Epithelial cell of proximal tubule (primary cell): ENCODE data around the gene FBLN1. TPM values are rescaled to one million over a fixed set of nuclear protein-coding genes. Genes with fewer than 3 reads are reported as not detected.

ENCODE experiments used
- DNase-seq: peaks from one replicate; pipeline ENCODE4 v3.0.0-alpha.2; 2011; ENCODE audit warnings: low read depth
- H3K4me3 ChIP-seq: 2 replicates; pipeline ENCODE4 v1.5.1; 2011; ENCODE audit warnings: low read depth, mild to moderate bottlenecking, low read length
- CTCF ChIP-seq: conservative IDR thresholded peaks from 2 replicates; pipeline ENCODE4 v1.5.1; 2012; ENCODE audit warnings: low read depth, mild to moderate bottlenecking, low read length
- total RNA-seq: library from RNA; depleted of rRNA; stranded (reverse); fragments of >200 nt; gene quantifications from 2 replicates; pipeline ENCODE4 v1.2.3, GENCODE V29; 2015

FBLN1 gene
- 21.5 and 58.5 TPM in 2 replicates for total RNA-seq

- DNase-seq: no peak
- H3K4me3 ChIP-seq: peak within 1 kb of the TSS; percentile 58
- no peak for TF ChIP-seq CTCF
Observed at GRCh38 chr22:45502215-45503049, at the start of gene FBLN1. TSS of gene FBLN1 (plus strand) at chr22:45502883. CDS start at chr22:45502986, 103 bp downstream.

GRCh38 chr22:45453764-45454163 is 48.9 kb upstream of the FBLN1 start:
- no peak overlapping the region for H3K4me3 ChIP-seq
- TF ChIP-seq CTCF: no peak
- no peak for DNase-seq

- no peak for DNase-seq
- TF ChIP-seq CTCF: no peak
- no peak overlapping the region for H3K4me3 ChIP-seq
Observed at GRCh38 chr22:45454275-45454674, 48.4 kb upstream of the FBLN1 start.

GRCh38 chr22:45455212-45455611 is 47.5 kb upstream of the FBLN1 start:
- TF ChIP-seq CTCF: no peak
- no peak overlapping the region for H3K4me3 ChIP-seq
- no peak for DNase-seq

- H3K4me3 ChIP-seq: no peak overlapping the region
- TF ChIP-seq CTCF: no peak
Observed at GRCh38 chr22:45455621-45456020, 47.1 kb upstream of the FBLN1 start.

GRCh38 chr22:45456811-45457210 is 45.9 kb upstream of the FBLN1 start:
- TF ChIP-seq CTCF: no peak
- DNase-seq: no peak
- no peak overlapping the region for H3K4me3 ChIP-seq

More at GRCh38 chr22:45455621-45456020, 47.1 kb upstream of the FBLN1 start:
- DNase-seq: no peak

GRCh38 chr22:45458532-45458931 is 44.2 kb upstream of the FBLN1 start:
- no peak for TF ChIP-seq CTCF
- DNase-seq: no peak
- H3K4me3 ChIP-seq: no peak overlapping the region
